ENCODE measurements around the gene KLLN. TPM values are rescaled to one million over a fixed set of nuclear protein-coding genes. Genes with fewer than 3 reads are reported as not detected.

KLLN gene
- total and polyA plus RNA-seq, 2 of the 8 experiments (the other 6 are each of a cell fraction or from before 2014, with no cell fraction given): 0.24 to 0.73 TPM

DNA sequence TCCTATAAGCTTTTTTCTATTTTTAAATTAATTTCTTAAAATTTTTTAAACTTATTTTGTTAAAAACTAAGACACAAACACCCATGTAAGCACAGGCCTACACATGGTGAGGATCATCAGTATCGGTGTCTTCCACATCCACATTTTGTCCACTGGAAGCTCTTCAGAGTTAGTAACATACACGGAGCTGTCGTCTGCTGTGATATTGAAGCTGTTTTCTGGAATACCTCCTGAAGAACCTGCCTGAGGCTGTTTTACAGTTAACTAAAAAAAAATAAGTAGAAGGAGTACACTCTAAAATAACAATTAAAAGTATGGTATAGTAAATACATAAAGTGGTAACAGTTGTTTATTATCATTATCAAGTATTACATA is 17.7 kb downstream of the KLLN start:
- H3K4me3 ChIP-seq (ENCODE audit: extremely low read depth in 1 of 4, insufficient read depth in 2 of 4, low read depth in 3 of 4, low read length in 4 of 4): no peak overlapping the region
- H2BK15ac ChIP-seq (ENCODE audit: low read length): no peak overlapping the region
- DNase-seq (ENCODE audit: low read depth in 1 of 2, low spot score in 2 of 2): no peak
- CTCF ChIA-PET (ENCODE audit: partially characterized antibody): interaction anchor here (1.0 to 2.0 kb wide), 3 partner anchors 13 to 269 kb away, joined by 4 to 5 read pairs (median 4); no protein-coding TSS in a partner anchor
- H3K9ac ChIP-seq (replicated peaks in 1 of 4; ENCODE audit: extremely low read depth in 1 of 4, low read depth in 3 of 4, low read length in 3 of 4): no peak overlapping the region
- H3K4me2 ChIP-seq (ENCODE audit: insufficient read depth in 1 of 2, low read depth in 2 of 2, low read length in 2 of 2): no peak overlapping the region
- WGBS, 2 experiments (ENCODE audit: extremely low coverage in 1 of 2, insufficient coverage in 1 of 2, insufficient read length in 1 of 2, insufficient replicate concordance in 2 of 2, low coverage in 1 of 2, low lambda C conversion rate in 2 of 2, missing lambda C conversion rate in 1 of 2): 93% methylated on average over 3 of the region's 3 CpGs; no CpG with 5 or more reads in 1 of the 2 experiments
- H3K27me3 ChIP-seq (replicated peaks in 1 of 4; ENCODE audit: control insufficient read depth in 3 of 4, extremely low read depth in 1 of 4, insufficient read depth in 3 of 4, low read length in 3 of 4): no peaks in the 10 kb centered on the region
- no peaks in the 10 kb centered on the region for H3K79me2 ChIP-seq (ENCODE audit: control insufficient read depth in 1 of 2, insufficient read depth in 2 of 2, low read length in 2 of 2)
- H3K23me2 ChIP-seq (ENCODE audit: low read depth, low read length): no peaks in the 10 kb centered on the region
- H3K36me3 ChIP-seq (ENCODE audit: control insufficient read depth in 2 of 4, insufficient read depth in 4 of 4, low read length in 3 of 4): no peaks in the 10 kb centered on the region
- no peak overlapping the region for H2AFZ ChIP-seq (ENCODE audit: low read length)
- no peak overlapping the region for H3K14ac ChIP-seq (ENCODE audit: insufficient read length)
- H3K4ac ChIP-seq (replicated peaks; ENCODE audit: insufficient read length, low read depth, low read length): no peak overlapping the region
- H3K9me3 ChIP-seq (ENCODE audit: insufficient read depth in 2 of 2, low read depth in 1 of 2, low read length in 1 of 2): no peaks in the 10 kb centered on the region
- no peaks in the 10 kb centered on the region for H4K20me1 ChIP-seq (replicated peaks in 1 of 2; ENCODE audit: control insufficient read depth in 1 of 2, insufficient read depth in 2 of 2, low read length in 2 of 2)
- H3K79me1 ChIP-seq (ENCODE audit: low read depth, low read length): no peaks in the 10 kb centered on the region
- POLR2A ChIA-PET (ENCODE audit: partially characterized antibody): interaction anchor here (1.8 kb wide), 1 partner anchor 17 kb away, joined by 10 read pairs; the partner anchor contains the start of genes KLLN and PTEN
- no peak overlapping the region for H4K5ac ChIP-seq (ENCODE audit: insufficient read length, low read depth, low read length)
- no peak overlapping the region for H2BK5ac ChIP-seq (ENCODE audit: low read depth, low read length)
- no peak overlapping the region for H3K56ac ChIP-seq (replicated peaks; ENCODE audit: insufficient read length, low read depth, low read length)
- TF ChIP-seq RBBP5 (IDR thresholded peaks at IDR 0.05; ENCODE audit: borderline replicate concordance, low read depth, low read length) (no peak), GTF2F1 (IDR thresholded peaks at IDR 0.05; ENCODE audit: borderline replicate concordance, low read depth, low read length) (no peak), NANOG (IDR thresholded peaks at IDR 0.05; ENCODE audit: insufficient read depth, low read depth, low read length, poor library complexity, severe bottlenecking) (no peak), CBX5 (IDR thresholded peaks at IDR 0.05; ENCODE audit: low read depth, low read length) (no peak), CREB1 (IDR thresholded peaks at IDR 0.05) (no peak), JUN (IDR thresholded peaks at IDR 0.05; ENCODE audit: low read depth, low read length) (no peak), PHF8 (conservative IDR thresholded peaks at IDR 0.05; ENCODE audit: low read depth, low read length) (no peak), HDAC2 (IDR thresholded peaks at IDR 0.05; ENCODE audit: borderline replicate concordance in 1 of 2, low read depth in 2 of 2, low read length in 2 of 2) (no peak), MAFK (IDR thresholded peaks at IDR 0.05; ENCODE audit: low read depth, low read length) (no peak), KDM5A (IDR thresholded peaks at IDR 0.05; ENCODE audit: low read length) (no peak), CTBP2 (IDR thresholded peaks at IDR 0.05; ENCODE audit: borderline replicate concordance, insufficient read depth, insufficient read length, low read length) (no peak)
- TF ChIP-seq, protein P1, sequence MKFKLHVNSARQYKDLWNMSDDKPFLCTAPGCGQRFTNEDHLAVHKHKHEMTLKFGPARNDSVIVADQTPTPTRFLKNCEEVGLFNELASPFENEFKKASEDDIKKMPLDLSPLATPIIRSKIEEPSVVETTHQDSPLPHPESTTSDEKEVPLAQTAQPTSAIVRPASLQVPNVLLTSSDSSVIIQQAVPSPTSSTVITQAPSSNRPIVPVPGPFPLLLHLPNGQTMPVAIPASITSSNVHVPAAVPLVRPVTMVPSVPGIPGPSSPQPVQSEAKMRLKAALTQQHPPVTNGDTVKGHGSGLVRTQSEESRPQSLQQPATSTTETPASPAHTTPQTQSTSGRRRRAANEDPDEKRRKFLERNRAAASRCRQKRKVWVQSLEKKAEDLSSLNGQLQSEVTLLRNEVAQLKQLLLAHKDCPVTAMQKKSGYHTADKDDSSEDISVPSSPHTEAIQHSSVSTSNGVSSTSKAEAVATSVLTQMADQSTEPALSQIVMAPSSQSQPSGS (IDR thresholded peaks at IDR 0.05; ENCODE audit: low read length): no peak
- H3K27ac ChIP-seq (ENCODE audit: low read depth, low read length): no peak overlapping the region
- H2AK5ac ChIP-seq (ENCODE audit: low read depth, low read length): no peak overlapping the region
- no peaks in the 10 kb centered on the region for H3K4me1 ChIP-seq (replicated peaks in 1 of 4; ENCODE audit: control insufficient read depth in 3 of 4, insufficient read depth in 4 of 4, low read length in 3 of 4)
- FAIRE-seq: no peak
- H3K23ac ChIP-seq (ENCODE audit: insufficient read length): no peak overlapping the region
- no peak overlapping the region for H3K18ac ChIP-seq (ENCODE audit: extremely low read depth, low read length)
- no peak overlapping the region for H4K91ac ChIP-seq (replicated peaks; ENCODE audit: insufficient read length, low read length)
- no peak overlapping the region for H4K8ac ChIP-seq (ENCODE audit: extremely low read depth, insufficient read depth, low read length)
- H2BK20ac ChIP-seq (ENCODE audit: low read length): no peak overlapping the region
- H2BK12ac ChIP-seq (ENCODE audit: low read depth, low read length): no peak overlapping the region
- no peak overlapping the region for H2BK120ac ChIP-seq (replicated peaks; ENCODE audit: low read depth, low read length)
